GM12891 (cell line): Measurements from ENCODE around the gene CHKB.

ENCODE experiments used
- POLR2A ChIP-seq: IDR thresholded peaks from 2 replicates; pipeline ENCODE4 v1.6.1; 2011; ENCODE audit warnings: low read depth, low read length, control low read depth
- POLR2AphosphoS5 ChIP-seq: IDR thresholded peaks from 2 replicates; pipeline ENCODE4 v1.6.1; 2011; ENCODE audit warnings: low read depth, low read length, control low read depth
- SPI1 ChIP-seq: IDR thresholded peaks from 2 replicates; pipeline ENCODE4 v1.6.1; 2011; ENCODE audit warnings: low read depth, low read length, control low read depth

DNA sequence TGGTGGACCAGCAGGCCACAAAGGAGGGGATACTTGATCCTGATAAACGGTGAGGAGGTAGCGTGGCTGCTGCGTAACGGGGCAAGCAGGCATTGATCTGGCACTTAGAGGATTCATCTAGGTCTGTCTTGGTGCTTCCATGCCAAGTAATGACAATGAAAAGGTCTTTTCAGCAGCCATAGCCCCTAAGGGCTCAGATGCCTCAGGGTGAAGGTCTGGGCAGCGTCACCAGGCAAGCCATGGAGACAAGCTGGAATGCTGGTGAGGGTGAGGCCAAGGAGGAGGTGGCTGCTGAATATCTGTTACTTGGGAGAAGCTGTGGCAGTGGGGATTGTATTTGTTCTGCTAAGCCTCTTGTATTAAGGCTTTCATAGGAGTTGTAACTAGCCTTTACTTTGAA lies 4.8 kb upstream of the CHKB start:
- no peak for TF ChIP-seq POLR2AphosphoS5
- no peak for TF ChIP-seq POLR2A
- no peak for TF ChIP-seq SPI1
